CD4-positive, alpha-beta T cell treated with Interferon alpha-2 for 1 hour (primary cell): ENCODE data around the gene SLC6A16.
"Not testable (repeated sequence)": the region's sequence is repeated elsewhere in the genome, so short reads cannot be mapped to it uniquely, and the experiment has no call there.

Source experiments
- DNase-seq, 2 donors: peaks; one replicate each; pipeline ENCODE4 v3.0.0-alpha.2; 2020 to 2022

The SLC6A16 gene

GRCh38 chr19:49328741-49329140 lies 3.8 kb upstream of the SLC6A16 start:
- DNase-seq = no peak

DNA sequence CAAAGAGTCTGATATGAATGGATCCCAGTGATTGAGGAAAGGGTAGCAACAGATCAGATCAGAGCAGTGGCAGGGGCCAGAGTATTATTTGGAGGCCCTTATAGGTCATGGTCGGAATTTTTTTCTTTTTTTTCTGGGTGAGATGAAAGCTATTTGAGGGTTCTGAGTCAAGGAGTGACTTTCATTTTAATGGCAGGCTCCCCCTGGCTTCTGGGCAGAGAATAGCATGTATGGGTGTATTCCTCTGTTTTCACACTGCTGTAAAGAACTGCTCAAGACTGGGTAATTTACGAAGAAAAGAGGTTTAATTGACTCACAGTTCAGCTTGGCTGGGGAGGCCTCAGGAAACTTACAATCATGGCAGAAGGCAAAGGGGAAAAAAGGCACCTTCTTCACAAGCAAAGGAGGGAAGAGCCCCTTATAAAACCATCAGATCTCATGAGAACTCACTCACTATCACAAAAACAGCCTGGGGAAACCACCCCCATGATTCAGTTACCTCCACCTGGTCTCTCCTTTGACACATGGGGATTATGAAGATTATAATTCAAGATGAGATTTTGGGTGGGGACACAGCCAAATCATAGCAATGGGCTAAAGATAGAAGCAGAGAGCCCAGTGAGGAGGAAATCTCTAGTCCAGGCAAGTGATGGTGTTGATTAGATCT lies 3.0 kb upstream of the SLC6A16 start:
- DNase-seq = peak; percentile 47 to 66

DNA sequence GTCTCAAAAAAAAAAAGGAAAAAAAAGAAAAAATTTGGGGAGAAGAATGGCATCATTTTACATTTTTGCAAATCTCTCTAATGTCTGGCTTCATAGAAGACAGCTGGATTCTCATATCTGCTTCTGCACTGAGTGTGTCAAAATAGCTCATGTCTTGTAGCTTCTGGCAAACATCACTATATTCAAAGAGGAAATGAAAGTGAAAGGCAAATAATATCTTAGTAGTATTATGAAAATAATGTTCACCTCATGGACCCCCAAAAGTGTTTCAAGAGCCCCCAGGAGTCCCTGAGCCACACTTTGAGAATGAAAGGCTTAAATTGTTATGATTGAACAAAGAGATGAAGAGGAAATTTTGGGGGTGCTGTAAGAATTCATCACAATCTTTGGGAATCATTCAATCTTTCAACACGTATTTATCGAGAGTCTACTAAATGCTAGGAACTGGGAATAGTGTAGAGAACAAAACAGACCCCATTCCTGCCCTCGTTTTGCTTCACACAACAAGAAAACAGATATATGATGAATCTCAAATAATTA lies 1.2 kb upstream of the SLC6A16 start:
- DNase-seq = no peak

- DNase-seq = not testable (repeated sequence)
These were observed 765 bp upstream of the SLC6A16 start for GRCh38 chr19:49325756-49326155.

DNA sequence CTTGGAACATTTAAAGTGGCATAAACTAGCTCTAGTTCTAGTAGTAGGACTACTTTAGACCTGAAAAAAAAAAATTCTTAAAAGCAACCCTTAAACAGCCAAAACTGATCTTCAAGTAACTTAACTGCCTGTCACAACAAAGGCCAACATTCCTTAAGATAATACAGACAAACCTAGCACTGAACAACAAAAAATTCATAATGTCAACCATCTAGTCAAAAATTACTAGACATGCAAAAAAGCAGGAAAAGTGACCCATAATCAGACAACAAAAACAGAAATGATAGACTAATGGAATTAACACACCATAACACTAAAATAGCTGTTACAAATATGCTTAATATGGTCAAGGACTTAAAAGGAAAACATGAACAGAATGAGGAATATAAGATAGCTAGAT lies 6.7 kb downstream of the SLC6A16 start:
- no peak for DNase-seq

DNA sequence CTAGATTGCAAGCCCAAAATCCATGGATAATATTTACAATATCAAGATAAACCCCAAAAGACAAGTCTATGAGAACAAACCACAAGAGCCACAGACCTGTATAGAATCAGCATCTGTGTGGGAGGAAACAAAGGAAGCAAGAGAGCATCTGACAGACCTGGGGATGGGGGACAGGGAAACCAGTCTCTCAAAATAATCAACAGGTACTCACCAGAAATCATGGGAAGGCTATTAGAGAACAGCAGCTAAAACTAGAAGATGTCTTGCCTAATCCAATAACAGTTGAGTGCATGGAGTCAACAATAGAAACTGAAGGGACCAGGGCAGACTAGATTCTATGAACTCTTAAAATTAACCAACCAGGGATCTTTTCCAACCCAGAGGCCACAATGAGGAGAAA lies 8.7 kb downstream of the SLC6A16 start:
- no peak for DNase-seq

- no peak for DNase-seq
These were observed 9.9 kb downstream of the SLC6A16 start for GRCh38 chr19:49315111-49315510.

DNA sequence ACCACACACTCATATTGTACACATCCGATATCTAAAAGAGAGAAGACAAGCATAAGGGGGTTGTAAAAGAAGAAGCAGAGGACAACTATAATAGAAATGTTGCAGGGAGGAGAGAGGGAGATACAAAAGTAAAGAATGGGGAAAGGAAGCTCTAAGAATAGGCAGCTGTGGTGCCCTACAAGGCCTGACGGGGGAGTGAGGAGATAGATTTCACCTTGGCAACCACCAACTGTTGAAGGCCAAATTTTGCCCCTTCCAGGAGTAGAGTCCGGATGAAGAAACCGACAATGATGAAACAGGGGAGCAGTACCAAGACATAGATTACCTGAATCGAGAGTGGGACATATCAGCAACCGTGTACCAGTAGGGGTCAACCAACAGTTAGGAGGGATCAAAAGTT lies 15.9 kb downstream of the SLC6A16 start:
- DNase-seq = no peak

DNA sequence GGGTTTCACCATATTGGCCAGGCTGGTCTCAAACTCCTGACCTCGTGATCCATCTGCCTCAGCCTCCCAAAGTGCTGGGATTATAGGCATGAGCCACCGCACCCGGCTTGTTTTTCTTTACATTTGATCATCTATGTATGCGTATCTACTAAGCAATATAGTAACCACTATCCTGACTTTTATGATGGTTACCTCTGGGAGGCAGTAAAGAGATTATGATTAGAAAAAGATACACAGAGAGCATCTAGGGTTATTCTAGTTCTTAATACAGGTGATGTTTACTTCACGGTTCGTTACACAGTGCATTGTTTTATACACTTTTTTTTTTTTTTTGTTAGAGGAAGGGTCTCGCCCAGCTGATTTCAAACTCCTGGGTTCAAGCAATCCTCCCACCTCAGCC lies 18.3 kb downstream of the SLC6A16 start:
- peak in 1 of 2 donors; percentile 19 for DNase-seq

GRCh38 chr19:49301866-49302252 lies 23.1 kb downstream of the SLC6A16 start:
- DNase-seq = no peak

- peak; percentile 74 to 78 for DNase-seq
These were observed 23.7 kb downstream of the SLC6A16 start for GRCh38 chr19:49301165-49301865.

- not testable (repeated sequence) for DNase-seq
These were observed 26.3 kb downstream of the SLC6A16 start for GRCh38 chr19:49298653-49299052.

DNA sequence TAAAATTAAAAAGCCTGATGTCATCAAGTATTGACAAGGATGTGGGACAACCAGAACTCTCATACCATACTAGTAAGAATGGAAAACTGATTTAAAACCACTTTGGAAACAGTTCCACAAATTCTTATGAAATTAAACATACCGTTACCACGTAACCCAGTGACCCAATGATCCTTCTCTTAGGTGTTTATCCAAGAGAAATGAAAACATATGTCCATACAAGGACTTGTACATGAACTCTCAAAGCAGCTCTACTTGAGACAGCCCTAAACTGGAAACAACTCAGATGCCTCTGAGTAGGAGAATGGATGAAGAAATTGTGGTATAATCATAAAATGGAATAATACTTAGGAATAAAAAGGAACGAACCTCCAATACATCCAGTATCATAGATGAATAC lies 27.6 kb downstream of the SLC6A16 start:
- DNase-seq = no peak

DNA sequence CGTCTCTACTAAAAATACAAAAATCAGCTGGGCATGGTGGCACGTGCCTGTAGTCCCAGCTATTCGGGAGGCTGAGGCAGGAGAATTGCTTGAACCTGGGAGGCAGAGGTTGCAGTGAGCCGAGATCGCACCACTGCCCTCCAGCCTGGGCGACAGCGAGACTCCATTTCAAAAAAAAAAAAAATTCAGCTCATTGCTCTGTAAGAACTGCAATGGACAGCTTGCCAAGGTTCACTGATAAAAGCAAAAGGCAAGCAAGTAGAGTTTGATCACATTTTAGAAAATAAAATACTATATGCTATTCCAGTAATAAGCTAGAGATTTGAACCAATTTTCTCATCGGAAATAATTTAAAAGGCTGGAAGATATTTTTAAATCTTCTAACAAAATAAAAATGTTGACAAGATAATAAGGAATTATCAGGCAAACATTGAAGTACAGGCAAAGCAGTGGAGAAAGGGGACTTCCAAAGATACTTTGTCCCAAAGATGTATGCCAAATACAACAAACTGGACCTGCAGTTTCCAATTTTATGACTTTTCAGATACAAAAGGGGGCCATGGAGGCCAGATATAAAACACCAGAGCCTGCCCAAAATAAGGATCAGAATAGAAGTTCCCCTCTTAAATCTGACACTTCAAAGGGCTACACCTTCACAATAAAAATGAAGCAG lies 29.6 kb downstream of the SLC6A16 start:
- no peak for DNase-seq

GRCh38 chr19:49294401-49294800 lies 30.6 kb downstream of the SLC6A16 start:
- DNase-seq = no peak

GRCh38 chr19:49290517-49290916 lies 34.5 kb downstream of the SLC6A16 start:
- no peak for DNase-seq

DNA sequence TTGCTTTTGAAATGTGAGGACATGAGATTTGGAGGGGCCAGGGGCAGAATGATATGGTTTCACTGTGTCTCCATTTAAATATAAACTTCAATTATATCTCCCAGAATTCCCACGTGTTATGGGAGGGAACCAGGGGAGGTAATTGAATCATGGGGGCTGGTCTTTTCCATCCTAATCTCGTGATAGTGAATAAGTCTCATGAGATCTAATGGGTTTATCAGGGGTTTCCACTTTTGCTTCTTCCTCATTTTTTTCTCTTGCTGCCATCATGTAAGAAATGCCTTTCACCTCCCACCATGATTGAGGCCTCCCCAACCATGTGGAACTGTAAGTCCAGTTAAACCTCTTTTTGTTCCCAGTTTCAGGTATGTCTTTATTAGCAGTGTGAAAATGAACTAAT lies 35.7 kb downstream of the SLC6A16 start:
- not testable (repeated sequence) for DNase-seq

- not testable (repeated sequence) for DNase-seq
These were observed 36.8 kb downstream of the SLC6A16 start for GRCh38 chr19:49288205-49288604.

DNA sequence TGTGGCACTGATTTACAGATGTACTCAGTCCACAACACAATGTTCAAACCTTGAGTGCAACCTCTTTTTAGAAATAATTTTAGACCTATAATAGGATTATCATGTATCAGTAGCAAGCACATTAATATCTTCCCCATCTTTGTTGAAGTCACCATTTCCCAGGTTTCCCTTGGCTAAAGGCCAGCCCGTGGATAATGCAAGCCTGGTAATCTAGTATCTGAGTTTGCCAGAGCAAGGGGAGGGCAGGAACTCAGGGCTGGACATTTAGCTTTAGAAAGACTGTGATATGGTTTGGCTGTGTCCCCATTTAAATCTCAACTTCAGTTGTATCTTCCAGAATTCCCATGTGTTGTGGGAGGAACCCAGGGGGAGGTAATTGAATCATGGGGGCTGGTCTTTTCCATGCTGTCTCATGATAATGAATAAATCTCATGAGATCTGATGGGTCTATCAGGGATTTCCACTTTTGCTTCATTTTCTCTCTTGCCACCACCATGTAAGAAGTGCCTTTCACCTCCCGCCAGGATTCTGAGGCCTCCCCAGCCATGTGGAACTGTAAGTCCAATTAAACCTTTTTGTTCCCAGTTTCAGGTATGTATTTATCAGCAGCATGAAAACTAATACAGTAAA lies 37.7 kb downstream of the SLC6A16 start:
- no peak for DNase-seq

DNA sequence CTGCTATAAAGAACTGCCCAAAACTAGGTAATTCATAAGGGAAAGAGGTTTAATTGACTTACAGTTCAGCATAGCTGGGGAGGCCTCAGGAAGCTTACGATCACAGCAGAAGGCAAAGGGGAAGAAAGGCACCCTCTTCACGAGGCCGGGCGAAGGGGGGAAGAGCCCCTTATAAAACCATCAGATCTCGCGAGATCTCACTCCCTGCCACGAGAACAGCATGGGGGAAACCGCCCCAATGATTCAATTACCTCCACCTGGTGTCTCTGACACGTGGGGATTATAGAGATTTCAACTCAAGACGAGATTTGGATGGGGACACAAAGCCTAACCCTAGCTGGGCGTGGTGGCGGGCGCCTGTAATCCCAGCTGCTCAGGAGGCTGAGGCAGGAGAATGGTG lies 42.8 kb downstream of the SLC6A16 start:
- no peak for DNase-seq

GRCh38 chr19:49272204-49272603 lies 52.8 kb downstream of the SLC6A16 start:
- no peak for DNase-seq

DNA sequence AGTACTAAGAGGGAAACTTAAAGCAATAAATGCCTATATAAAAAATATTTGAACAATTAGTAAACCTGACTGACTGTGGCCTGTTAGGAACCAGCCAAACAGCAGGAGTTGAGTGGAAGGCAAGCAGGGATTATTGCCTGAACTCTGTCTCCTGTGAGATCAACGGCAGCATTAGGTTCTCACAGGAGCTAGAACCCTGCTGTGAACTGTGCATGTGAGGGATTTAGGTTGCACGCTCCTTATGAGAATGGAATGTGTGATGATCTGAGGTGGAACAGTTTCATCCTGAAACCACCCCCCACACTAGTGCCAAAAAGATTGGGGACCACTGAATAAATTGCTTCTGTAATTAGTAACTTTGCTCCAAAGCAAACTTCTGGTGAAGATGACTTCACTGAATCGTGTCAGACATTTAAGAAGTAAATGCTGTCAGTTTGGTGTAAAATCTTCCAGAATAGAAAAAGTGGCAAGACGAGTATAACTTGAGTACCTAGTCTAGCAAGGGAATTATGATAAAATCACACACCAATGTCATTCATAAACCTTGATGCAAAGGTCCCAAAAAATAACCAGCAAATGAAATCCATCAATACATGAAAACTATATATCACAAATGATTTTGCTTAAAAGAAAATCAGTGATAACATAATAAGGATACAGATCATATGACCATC lies 53.8 kb downstream of the SLC6A16 start:
- no peak for DNase-seq

DNA sequence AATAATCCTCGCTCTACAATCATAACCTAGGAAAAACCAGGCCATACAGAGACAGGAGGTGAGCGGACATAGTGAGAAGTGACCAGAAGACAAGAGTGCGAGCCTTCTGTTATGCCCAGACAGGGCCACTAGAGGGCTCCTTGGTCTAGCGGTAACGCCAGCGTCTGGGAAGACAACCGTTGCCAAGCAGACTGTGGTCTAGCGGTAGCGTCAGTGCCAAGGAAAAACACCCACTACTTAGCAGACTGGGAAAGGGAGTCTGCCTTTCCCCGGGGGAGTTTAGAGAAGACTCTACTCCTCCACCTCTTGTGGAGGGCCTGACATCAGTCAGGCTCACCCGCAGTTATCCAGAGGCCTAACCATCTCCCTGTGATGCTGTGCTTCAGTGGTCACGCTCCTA lies 58.6 kb downstream of the SLC6A16 start:
- peak; percentile 46 to 52 for DNase-seq
